22Rv1 (cell line): ENCODE data around the gene A3GALT2.

Experiments used
- H3K27ac ChIP-seq: fragments of 450-650 bp; 2 replicates; pipeline ENCODE4 v1.5.1; 2017
- CTCF ChIP-seq: fragments of 450-650 bp; IDR thresholded peaks from 2 replicates; pipeline ENCODE4 v1.5.1; 2017; ENCODE audit warnings: mild to moderate bottlenecking
- ZFX ChIP-seq: fragments of 450-650 bp; IDR thresholded peaks from 2 replicates; pipeline ENCODE4 v1.6.1; 2017; ENCODE audit warnings: antibody characterized with exemption, borderline replicate concordance

The A3GALT2 gene

DNA sequence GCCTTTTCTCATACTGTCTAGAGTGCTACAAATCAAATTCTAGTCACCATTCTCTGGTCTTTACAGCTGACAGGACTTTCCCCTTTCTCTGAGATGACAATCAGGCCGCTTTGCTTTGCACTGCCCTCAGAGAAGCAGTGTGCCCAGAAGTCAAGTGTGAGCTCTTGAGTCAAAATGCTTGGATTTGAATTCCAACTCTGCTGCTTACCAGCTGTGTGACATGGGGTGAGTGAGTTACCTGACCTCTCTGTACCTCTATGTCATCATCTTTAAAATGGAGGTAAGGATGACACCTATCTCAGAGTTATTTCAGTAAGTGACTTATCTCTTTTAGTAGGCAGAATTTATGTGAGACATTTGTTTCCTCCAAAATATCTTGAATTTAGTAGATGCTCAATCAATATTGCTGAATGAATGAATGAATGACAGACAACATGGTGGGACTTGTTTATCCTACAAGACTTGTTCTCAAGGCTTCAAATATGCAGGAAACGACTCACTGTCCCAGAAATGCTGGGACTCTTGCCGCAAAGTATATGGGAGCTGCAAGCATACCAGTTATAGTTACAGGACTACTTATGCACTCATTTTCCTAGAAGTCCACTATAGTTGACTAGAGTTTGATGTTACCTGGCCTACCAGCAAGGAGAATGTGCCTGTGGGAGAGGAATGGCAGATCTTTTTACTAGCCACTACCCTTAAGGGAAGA is 38.1 kb upstream of the A3GALT2 start:
- no peak overlapping the region for H3K27ac ChIP-seq
- TF ChIP-seq ZFX = no peak
- no peak for TF ChIP-seq CTCF

DNA sequence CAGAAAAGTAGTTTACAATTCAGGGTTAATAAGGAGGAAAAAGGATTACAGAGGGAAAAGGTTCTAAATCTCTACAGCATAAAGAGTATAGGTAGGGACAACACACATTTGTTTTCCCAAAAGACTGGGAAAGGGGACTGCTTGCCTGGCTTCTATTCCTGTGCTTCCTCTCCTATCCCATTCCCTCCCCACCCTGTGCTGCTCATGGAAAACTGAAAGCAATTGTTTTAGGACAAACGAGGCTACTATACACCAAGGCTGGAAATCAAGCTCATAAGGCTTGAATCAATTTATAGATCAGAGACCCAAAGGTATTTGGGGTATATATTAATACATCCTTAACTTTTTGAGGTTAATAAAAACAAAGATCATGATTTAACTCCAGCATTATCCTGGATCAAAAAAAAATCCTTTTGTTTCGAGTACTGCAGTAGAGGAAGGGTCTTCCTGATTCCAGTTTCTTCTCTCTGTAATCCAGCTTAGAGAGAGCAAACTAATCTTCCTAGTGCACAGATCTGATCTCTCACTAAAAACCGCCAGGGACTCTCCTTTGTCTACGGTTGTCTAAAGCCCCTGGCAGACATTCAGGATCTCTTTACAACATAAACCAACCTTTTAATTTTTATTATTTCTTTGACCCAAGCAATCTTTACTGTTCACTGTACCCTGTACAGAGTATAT is 37.4 kb upstream of the A3GALT2 start:
- TF ChIP-seq ZFX = no peak
- H3K27ac ChIP-seq = no peak overlapping the region

DNA sequence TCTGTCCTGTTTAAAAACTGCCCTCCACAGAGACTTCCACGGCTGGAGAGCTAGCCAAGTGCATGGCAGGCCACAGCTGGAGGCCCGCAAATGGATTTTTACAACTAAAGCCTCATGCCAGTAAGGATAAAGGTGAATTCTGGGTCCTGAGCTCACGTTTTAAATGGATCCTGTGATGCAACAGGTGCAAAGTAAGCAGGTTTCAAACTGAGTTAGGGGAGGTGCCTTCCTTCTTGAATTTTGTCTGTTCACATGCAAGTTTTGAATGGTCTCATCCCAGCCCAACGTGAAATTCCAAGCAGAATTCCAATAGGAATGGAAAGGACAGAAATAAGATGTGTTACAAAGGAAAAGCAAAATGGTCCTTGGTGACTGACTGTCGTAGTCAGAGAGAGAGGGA is 36.2 kb upstream of the A3GALT2 start:
- TF ChIP-seq ZFX (no peak), CTCF (no peak)
- H3K27ac ChIP-seq = no peak overlapping the region

- TF ChIP-seq ZFX = no peak
- TF ChIP-seq CTCF = no peak
- H3K27ac ChIP-seq = no peak overlapping the region
These were observed 33.9 kb upstream of the A3GALT2 start for GRCh38 chr1:33354707-33355316.

DNA sequence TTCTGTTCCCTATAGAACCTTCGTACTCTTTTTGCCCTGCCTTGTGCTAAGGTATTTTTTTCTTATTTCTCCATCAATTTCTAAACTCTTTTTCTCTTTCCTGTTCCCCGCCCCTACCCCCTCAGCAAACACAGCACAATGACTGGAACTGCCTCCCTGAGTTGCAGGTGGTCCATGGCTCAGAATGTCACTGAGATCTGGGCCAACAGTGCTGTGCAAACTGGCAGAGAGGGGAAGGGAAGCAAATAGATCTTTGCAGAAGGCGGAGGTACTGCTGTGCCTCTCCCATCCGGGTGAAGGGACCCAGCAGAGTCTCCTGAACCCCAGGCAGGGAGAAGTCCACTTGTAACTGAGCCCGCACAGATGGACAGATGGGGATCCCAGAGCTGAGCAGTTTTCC is 32.6 kb upstream of the A3GALT2 start:
- no peak overlapping the region for H3K27ac ChIP-seq
- TF ChIP-seq ZFX (no peak), CTCF (no peak)

DNA sequence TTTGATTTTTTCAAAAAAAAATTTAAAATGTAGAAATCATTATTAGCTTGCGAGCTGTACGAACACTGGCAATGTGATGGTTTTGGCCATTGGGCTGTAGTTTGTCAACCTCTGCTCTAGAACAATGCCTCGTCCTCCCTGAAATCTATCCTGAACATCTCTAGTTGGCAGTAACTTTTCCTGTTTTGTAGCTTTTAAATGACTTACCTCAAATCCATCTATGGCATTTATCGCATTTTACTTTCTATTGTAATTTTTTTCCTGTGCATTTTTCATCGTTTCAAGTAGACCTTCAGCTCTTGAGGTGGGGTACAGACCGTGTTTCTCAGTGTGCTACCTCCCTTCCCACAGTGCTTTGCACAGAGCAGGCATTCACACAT is 30.4 kb upstream of the A3GALT2 start:
- no peak for TF ChIP-seq ZFX
- TF ChIP-seq CTCF = no peak
- H3K27ac ChIP-seq = no peak overlapping the region

DNA sequence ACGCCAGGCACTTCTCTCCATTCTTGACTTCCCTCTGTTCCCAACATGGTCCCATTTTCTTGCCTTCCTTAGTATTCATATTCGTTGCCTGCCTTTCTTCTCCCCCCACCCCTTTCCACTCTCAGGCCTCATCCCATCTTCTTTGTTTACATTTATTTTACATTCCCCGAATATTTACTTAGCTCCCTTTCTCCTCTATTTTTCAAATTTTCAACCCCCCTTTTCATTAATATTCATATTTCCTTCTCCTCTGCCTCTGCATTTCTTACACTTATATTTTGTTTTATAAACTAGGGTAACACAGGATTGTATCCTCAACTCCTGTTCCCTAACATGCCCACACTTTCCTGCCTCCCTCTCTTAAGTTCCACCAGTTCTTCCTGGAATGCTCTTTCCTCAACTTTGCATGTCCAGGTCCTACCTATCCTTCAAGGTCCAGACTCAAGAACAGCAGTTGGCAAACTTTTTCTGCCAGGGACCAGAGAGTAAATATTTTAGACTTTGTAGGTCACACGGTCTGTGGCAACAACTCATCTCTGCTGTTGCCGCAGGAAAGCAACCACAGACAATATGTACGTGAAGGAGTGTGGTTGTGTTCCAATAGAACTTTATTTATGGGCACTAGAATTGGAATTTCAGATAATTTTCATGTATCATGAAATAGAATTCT is 29.8 kb upstream of the A3GALT2 start:
- peak overlapping the region; percentile 91 for H3K27ac ChIP-seq

More for the DNA sequence above, 29.8 kb upstream of the A3GALT2 start:
- TF ChIP-seq ZFX = no peak
- no peak for TF ChIP-seq CTCF
